Nephron progenitor cell (in vitro differentiated cells): Measurements from ENCODE around the gene MOB3A.

ENCODE experiments used
- DNase-seq: peaks from one replicate; pipeline ENCODE4 v3.0.0; 2021
- H3K27ac Mint-ChIP-seq: 2 replicates; pipeline ENCODE4 v1.8.0; 2021; ENCODE audit warnings: mild to moderate bottlenecking, moderate library complexity, mixed read lengths
- H3K27me3 Mint-ChIP-seq: 2 replicates; pipeline ENCODE4 v1.8.0; 2021; ENCODE audit warnings: mild to moderate bottlenecking, low read depth, mixed read lengths; ENCODE audit not compliant: poor library complexity
- H3K36me3 Mint-ChIP-seq: 2 replicates; pipeline ENCODE4 v1.8.0; 2021; ENCODE audit warnings: low read depth, mixed read lengths
- H3K4me1 Mint-ChIP-seq: 2 replicates; pipeline ENCODE4 v1.8.0; 2021; ENCODE audit warnings: mixed read lengths
- H3K4me3 Mint-ChIP-seq: 2 replicates; pipeline ENCODE4 v1.8.0; 2021; ENCODE audit warnings: mild to moderate bottlenecking, moderate library complexity, mixed read lengths
- H3K9me3 Mint-ChIP-seq: 2 replicates; pipeline ENCODE4 v1.8.0; 2021; ENCODE audit warnings: mild to moderate bottlenecking, moderate library complexity, mixed read lengths
- CTCF ChIP-seq: fragments of 200-600 bp; sonication (generic); IDR thresholded peaks from 2 replicates; pipeline ENCODE4 v1.5.0; 2021; ENCODE audit warnings: antibody characterized with exemption

The MOB3A gene

GRCh38 chr19:2057484-2058469 lies 38.3 kb downstream of the MOB3A start:
- H3K4me1 Mint-ChIP-seq: peaks cover 48% of the 10 kb centered on the region
- TF ChIP-seq CTCF: no peak
- no peaks in the 10 kb centered on the region for H3K36me3 Mint-ChIP-seq
- no peak for DNase-seq
- no peak overlapping the region for H3K4me3 Mint-ChIP-seq
- peak overlapping the region; percentile 95 for H3K27ac Mint-ChIP-seq
- H3K27me3 Mint-ChIP-seq: no peaks in the 10 kb centered on the region
- no peaks in the 10 kb centered on the region for H3K9me3 Mint-ChIP-seq

GRCh38 chr19:2056837-2057192 lies 39.3 kb downstream of the MOB3A start:
- TF ChIP-seq CTCF: no peak
- Mint-ChIP-seq H3K4me3 (no peak overlapping the region), H3K9me3 (no peaks in the 10 kb centered on the region), H3K36me3 (no peaks in the 10 kb centered on the region), H3K27me3 (no peaks in the 10 kb centered on the region), H3K27ac (peak overlapping the region; percentile 19), H3K4me1 (peaks cover 41% of the 10 kb centered on the region)
- DNase-seq: no peak

DNA sequence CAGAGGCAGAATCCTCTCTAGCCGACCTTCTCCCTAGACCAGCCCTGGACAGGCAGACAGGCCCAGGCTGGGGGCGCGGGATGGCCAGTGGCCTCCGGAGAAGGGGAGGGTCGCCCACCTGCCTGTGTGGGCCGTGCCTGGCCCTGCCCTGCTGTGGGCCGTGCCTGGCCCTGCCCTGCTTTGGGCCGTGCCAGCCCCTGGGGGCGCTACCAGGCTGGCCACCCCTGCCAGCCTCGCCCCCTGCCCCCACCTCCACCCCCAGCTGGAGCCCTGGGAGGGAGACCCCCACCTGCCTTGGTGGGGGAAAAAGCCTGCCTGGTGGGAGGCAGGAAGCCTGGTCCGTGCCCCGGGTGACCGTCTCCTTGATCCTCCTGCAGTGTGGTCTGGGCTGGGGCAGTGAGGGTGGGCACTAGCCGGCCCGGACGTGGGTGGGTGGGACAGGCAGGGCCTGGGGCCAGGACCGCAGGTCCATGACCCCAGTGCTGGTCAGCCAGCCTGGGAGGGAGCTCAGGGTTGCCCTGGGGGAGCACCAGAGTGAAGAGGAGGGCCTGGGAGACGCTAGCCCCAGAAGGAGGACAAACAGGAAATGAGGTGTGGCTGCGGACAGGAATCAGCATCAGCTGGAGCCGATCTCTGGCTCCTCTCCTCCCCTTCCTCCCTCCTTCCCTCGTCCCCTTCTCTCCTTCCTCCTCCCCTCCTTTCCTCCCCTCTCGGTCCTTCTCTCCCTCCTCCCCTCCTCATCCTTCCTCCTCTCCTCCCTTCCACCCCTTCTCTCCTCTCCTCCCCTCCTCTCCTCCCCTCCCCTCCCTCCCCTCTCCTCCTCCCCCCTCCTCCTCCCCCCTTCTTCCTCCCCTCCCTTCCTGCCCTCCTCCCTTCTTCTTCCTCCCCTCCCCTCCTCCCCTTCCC lies 39.9 kb downstream of the MOB3A start:
- Mint-ChIP-seq H3K27ac (no peak overlapping the region), H3K9me3 (no peaks in the 10 kb centered on the region), H3K4me3 (no peak overlapping the region), H3K4me1 (peaks cover 41% of the 10 kb centered on the region), H3K36me3 (no peaks in the 10 kb centered on the region), H3K27me3 (no peaks in the 10 kb centered on the region)
- DNase-seq: no peak
- TF ChIP-seq CTCF: no peak

- DNase-seq: no peak
- no peak for TF ChIP-seq CTCF
- peak overlapping the region; percentile 19 for H3K27ac Mint-ChIP-seq
Observed at GRCh38 chr19:2054763-2055162, 41.4 kb downstream of the MOB3A start.

GRCh38 chr19:2053601-2054389 lies 42.3 kb downstream of the MOB3A start:
- Mint-ChIP-seq H3K4me1 (peaks cover 34% of the 10 kb centered on the region), H3K9me3 (no peaks in the 10 kb centered on the region), H3K27ac (no peak overlapping the region), H3K27me3 (no peaks in the 10 kb centered on the region), H3K4me3 (no peak overlapping the region), H3K36me3 (no peaks in the 10 kb centered on the region)
- no peak for DNase-seq
- TF ChIP-seq CTCF: no peak

More at GRCh38 chr19:2054763-2055162, 41.4 kb downstream of the MOB3A start:
- Mint-ChIP-seq H3K9me3 (no peaks in the 10 kb centered on the region), H3K36me3 (no peaks in the 10 kb centered on the region), H3K4me3 (no peak overlapping the region), H3K27me3 (no peaks in the 10 kb centered on the region), H3K4me1 (peaks cover 33% of the 10 kb centered on the region)
